Activated CD8-positive, alpha-beta T cell treated with anti-CD3 and anti-CD28 coated beads for 36 hours (primary cell): ENCODE data around the gene DIAPH2. TPM values are rescaled to one million over a fixed set of nuclear protein-coding genes. Genes with fewer than 3 reads are reported as not detected.
"Not testable (repeated sequence)": the region's sequence is repeated elsewhere in the genome, so short reads cannot be mapped to it uniquely, and the experiment has no call there.

ENCODE experiments used
- ATAC-seq: fragments of 200-7000 bp; cut with Tn5 transposase; one replicate; pipeline ENCODE4 v1.10.0; 2021; ENCODE audit warnings: mild to moderate bottlenecking, moderate library complexity
- CTCF ChIA-PET: fragments of 350-600 bp; sonication (Branson Sonifier 250); formaldehyde crosslinking; loops from one replicate; lab custom pipeline; 2021; ENCODE audit warnings: antibody characterized with exemption; lab: Charles Lee
- POLR2A ChIA-PET: fragments of 350-600 bp; sonication (Branson Sonifier 250); formaldehyde crosslinking; loops from one replicate; lab custom pipeline; 2021; ENCODE audit warnings: antibody characterized with exemption; lab: Charles Lee
- DNase-seq: peaks from one replicate; pipeline ENCODE4 v3.0.0-alpha.2; 2020
- H3K27ac Mint-ChIP-seq: one replicate; pipeline ENCODE4 v1.8.0; 2021; ENCODE audit warnings: mild to moderate bottlenecking, mixed read lengths
- H3K27me3 Mint-ChIP-seq: one replicate; pipeline ENCODE4 v1.8.0; 2021; ENCODE audit warnings: mixed read lengths
- H3K36me3 Mint-ChIP-seq: one replicate; pipeline ENCODE4 v1.8.0; 2021; ENCODE audit warnings: low read depth, mixed read lengths
- H3K4me1 Mint-ChIP-seq: one replicate; pipeline ENCODE4 v1.8.0; 2021; ENCODE audit warnings: low read depth, mixed read lengths
- H3K4me3 Mint-ChIP-seq: one replicate; pipeline ENCODE4 v1.8.0; 2021; ENCODE audit warnings: mild to moderate bottlenecking, moderate library complexity, mixed read lengths
- H3K9me3 Mint-ChIP-seq: one replicate; pipeline ENCODE4 v1.8.0; 2021; ENCODE audit warnings: mixed read lengths
- intact Hi-C: fragments of 100-400 bp; cut with micrococcal nuclease; formaldehyde crosslinking; loops from one replicate; pipeline ENCODE4 v1.10.0; 2022
- total RNA-seq, 2 experiments: library from RNA; stranded (reverse); gene quantifications; one replicate each; pipeline ENCODE4 v1.2.3, GENCODE V29; 2021
- TF ChIP-seq, protein P1 (sequence below): fragments of 200-600 bp; IDR thresholded peaks from one replicate; pipeline ENCODE4 v1.8.0; 2022; ENCODE audit warnings: antibody characterized with exemption, mild to moderate bottlenecking

DIAPH2 gene
- total RNA-seq, 2 experiments from 2014 or later, result 8.1 to 8.5 TPM

DNA sequence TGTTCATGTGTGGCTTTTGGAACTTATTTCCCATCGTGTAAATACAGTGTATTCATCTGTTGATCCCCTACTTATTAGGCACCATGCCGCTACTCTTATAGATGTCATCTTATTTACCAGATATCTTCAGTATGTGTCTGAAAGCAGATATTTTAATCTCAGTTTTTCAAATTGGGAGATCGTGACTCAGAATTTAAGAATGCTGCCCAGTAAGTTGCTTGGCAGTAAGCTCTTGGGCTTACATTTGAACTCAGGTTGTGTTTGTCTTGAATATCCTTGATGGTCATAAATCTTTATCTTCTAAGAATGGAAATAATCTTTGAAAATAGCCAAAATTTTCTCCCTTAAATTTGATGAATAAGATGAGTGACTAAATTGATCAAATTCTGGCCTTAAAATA, 153.2 kb downstream of the DIAPH2 start:
- Mint-ChIP-seq H3K4me3 (no peak overlapping the region), H3K9me3 (no peaks in the 10 kb centered on the region), H3K27ac (no peak overlapping the region), H3K36me3 (no peaks in the 10 kb centered on the region), H3K27me3 (no peaks in the 10 kb centered on the region), H3K4me1 (no peaks in the 10 kb centered on the region)
- POLR2A ChIA-PET, result no interaction called here
- DNase-seq, result no peak
- TF ChIP-seq, protein P1, sequence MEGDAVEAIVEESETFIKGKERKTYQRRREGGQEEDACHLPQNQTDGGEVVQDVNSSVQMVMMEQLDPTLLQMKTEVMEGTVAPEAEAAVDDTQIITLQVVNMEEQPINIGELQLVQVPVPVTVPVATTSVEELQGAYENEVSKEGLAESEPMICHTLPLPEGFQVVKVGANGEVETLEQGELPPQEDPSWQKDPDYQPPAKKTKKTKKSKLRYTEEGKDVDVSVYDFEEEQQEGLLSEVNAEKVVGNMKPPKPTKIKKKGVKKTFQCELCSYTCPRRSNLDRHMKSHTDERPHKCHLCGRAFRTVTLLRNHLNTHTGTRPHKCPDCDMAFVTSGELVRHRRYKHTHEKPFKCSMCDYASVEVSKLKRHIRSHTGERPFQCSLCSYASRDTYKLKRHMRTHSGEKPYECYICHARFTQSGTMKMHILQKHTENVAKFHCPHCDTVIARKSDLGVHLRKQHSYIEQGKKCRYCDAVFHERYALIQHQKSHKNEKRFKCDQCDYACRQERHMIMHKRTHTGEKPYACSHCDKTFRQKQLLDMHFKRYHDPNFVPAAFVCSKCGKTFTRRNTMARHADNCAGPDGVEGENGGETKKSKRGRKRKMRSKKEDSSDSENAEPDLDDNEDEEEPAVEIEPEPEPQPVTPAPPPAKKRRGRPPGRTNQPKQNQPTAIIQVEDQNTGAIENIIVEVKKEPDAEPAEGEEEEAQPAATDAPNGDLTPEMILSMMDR, result no peak
- ATAC-seq, result no peak
- CTCF ChIA-PET, result no interaction called here
- intact Hi-C loops, result no loop called here

DNA sequence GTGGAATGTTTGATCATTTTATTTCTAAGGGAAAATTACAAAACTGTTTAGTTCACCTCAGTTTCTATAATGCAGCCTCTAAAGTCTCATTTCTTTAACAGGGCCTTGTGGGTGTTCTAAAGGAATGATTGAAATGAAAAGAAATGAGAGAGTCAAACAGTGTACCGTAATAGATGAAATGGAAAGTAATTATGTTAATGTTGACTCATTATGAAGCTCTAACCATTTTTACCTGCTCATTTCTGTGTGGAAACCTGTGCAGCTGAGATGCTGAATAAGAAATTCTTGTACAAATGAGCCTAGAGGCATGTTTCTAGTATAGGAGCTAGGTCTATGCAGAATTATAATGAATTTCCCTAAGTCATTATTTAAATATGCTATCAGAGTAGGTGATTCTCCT, 153.9 kb downstream of the DIAPH2 start:
- Mint-ChIP-seq H3K4me3 (no peak overlapping the region), H3K27me3 (no peaks in the 10 kb centered on the region), H3K9me3 (no peaks in the 10 kb centered on the region), H3K27ac (no peak overlapping the region), H3K4me1 (no peaks in the 10 kb centered on the region), H3K36me3 (no peaks in the 10 kb centered on the region)
- intact Hi-C loops, result no loop called here
- TF ChIP-seq, protein P1, result no peak
- ChIA-PET CTCF (no interaction called here), POLR2A (no interaction called here)
- ATAC-seq (no peak), DNase-seq (no peak)

DNA sequence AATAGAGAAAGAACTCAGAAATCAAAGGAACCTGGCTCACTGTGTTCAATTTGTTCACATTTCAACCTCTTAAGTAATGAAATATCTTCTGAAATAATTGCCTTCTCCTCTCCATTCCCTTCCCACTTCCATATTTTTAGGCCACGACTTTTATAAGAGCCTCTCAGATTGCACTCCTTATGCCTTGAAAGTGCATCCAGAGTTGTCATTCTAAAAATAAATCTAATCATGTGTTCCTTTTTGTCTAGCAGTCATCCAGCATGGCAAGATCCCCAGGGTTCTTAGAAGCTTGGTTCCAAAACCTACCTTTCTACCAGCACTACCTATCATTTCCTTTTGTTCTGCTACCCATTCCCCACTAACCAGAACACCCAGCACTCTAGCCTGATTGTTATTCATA, 156.7 kb downstream of the DIAPH2 start:
- TF ChIP-seq, protein P1, result no peak
- no peaks in the 10 kb centered on the region for H3K36me3 Mint-ChIP-seq
- H3K4me1 Mint-ChIP-seq, result no peaks in the 10 kb centered on the region
- ChIA-PET POLR2A (no interaction called here), CTCF (no interaction called here)
- no peaks in the 10 kb centered on the region for H3K9me3 Mint-ChIP-seq
- H3K27ac Mint-ChIP-seq, result no peak overlapping the region
- H3K27me3 Mint-ChIP-seq, result no peaks in the 10 kb centered on the region
- H3K4me3 Mint-ChIP-seq, result no peak overlapping the region
- intact Hi-C loops, result no loop called here
- no peak for DNase-seq
- ATAC-seq, result no peak

DNA sequence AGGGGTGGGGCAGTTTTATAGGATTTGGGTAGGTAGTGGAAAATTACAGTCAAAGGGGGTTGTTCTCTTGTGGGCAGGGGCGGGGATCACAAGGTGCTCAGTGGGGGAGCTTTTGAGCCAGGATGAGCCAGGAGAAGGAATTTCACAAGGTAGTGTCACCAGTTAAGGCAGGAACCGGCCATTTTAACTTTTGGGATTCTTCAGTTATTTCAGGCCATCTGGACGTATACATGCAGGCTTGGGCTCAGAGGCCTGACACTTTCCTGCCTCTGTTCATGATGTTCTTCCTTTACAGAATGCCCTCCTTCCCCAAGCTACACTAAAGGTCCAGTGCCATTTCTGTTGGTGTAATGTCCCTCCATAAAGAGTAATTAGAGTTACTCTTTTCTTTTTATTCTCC, 157.2 kb downstream of the DIAPH2 start:
- H3K9me3 Mint-ChIP-seq, H3K4me1 Mint-ChIP-seq, H3K27me3 Mint-ChIP-seq, H3K36me3 Mint-ChIP-seq, H3K27ac Mint-ChIP-seq, CTCF ChIA-PET, DNase-seq, ATAC-seq, POLR2A ChIA-PET, intact Hi-C loops, H3K4me3 Mint-ChIP-seq: not testable (repeated sequence)

DNA sequence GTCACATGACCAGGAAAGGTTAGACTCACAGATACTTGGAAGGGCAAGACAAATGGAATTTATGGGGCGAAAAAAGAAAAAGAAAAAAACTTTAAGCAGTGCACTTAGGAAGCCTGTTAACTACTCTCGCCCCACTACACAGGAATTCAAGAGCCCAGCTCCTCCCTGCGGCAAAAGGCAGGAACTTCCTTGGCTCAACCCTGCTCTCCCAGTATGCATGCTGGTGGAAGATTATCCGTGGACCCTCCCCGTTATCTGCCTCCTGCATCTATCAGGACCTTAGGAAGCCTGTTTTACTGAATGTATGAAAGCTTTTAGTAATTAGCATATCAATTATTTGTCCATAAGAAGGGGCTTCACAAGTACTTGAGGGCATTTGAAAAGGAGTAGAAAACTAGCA, 158.9 kb downstream of the DIAPH2 start:
- no peaks in the 10 kb centered on the region for H3K4me1 Mint-ChIP-seq
- H3K27ac Mint-ChIP-seq, result no peak overlapping the region
- TF ChIP-seq, protein P1, result no peak
- DNase-seq, result no peak
- ChIA-PET POLR2A (no interaction called here), CTCF (no interaction called here)
- no peak overlapping the region for H3K4me3 Mint-ChIP-seq
- intact Hi-C loops, result no loop called here
- H3K9me3 Mint-ChIP-seq, result no peaks in the 10 kb centered on the region
- H3K27me3 Mint-ChIP-seq, result no peaks in the 10 kb centered on the region
- no peaks in the 10 kb centered on the region for H3K36me3 Mint-ChIP-seq
- no peak for ATAC-seq

DNA sequence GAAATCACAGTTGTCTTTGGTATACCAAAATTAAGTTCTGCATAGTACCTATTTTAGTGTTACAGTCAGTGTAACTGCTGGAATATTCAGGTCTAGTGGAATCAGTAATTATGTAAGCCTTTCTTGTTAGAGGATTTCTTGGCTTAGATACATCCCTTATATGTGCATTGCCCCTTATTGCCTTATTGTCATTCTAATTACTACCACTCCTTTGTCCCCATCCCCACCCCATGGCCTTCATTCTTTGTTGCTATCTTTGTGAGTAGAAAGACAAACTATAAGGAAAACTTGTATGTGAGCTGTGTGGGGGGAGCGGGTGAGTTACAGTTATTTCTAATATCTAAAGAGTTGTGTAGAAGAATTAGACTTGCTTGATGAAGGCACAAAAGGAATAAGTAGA, 162.2 kb downstream of the DIAPH2 start:
- Mint-ChIP-seq H3K36me3 (no peaks in the 10 kb centered on the region), H3K9me3 (no peaks in the 10 kb centered on the region), H3K27ac (no peak overlapping the region), H3K4me1 (no peaks in the 10 kb centered on the region), H3K4me3 (no peak overlapping the region), H3K27me3 (no peaks in the 10 kb centered on the region)
- TF ChIP-seq, protein P1, result no peak
- CTCF ChIA-PET, result no interaction called here
- POLR2A ChIA-PET, result no interaction called here
- ATAC-seq (no peak), DNase-seq (no peak)
- intact Hi-C loops, result no loop called here

DNA sequence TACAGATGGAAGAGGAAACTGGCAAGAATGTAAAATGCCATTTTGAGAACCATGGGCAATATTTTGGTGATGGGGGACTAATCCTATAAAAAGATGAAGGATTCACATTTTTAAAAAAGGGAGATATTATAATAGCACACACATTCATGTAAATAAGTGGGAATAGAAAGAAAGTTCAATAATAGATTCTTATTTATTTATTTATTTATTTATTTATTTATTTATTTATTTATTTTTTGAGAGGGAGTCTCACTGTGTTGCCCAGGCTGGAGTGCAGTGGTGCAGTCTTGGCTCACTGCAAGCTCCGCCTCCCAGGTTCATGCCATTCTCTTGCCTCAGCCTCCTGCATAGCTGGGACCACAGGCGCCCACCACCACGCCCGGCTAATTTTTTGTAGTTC, 174.8 kb downstream of the DIAPH2 start:
- H3K27ac Mint-ChIP-seq, H3K9me3 Mint-ChIP-seq, ATAC-seq, intact Hi-C loops, H3K27me3 Mint-ChIP-seq, CTCF ChIA-PET, POLR2A ChIA-PET, H3K36me3 Mint-ChIP-seq, H3K4me3 Mint-ChIP-seq, DNase-seq, H3K4me1 Mint-ChIP-seq: not testable (repeated sequence)
